ENCODE data around the gene ARPIN. TPM values are rescaled to one million over a fixed set of nuclear protein-coding genes. Genes with fewer than 3 reads are reported as not detected.
"Not testable (repeated sequence)": the region's sequence is repeated elsewhere in the genome, so short reads cannot be mapped to it uniquely, and the experiment has no call there.

Gene ARPIN
- total RNA-seq, 1 donor from 2014 or later, result 10.4 TPM

DNA sequence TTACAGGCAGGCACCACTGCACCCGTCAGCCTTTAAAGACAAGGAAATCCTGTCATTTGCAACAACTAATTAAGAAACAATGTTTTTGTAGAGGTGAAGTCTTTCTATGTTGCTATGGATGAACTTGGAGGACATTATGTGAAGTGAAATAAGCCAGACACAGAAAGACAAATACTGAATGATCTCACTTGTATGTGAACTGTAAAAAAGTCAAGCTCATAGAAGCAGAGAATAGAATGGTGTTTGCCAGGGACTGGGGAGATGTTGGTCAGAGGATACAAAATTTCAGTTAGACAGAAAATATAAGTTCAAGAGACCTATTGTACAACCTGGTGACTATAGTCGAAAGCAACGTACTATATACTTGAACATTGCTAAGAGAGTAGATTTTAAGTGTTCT lies 27.2 kb upstream of the ARPIN start:
- no peak for DNase-seq (ENCODE audit: low read depth)
- TF ChIP-seq, protein P1, sequence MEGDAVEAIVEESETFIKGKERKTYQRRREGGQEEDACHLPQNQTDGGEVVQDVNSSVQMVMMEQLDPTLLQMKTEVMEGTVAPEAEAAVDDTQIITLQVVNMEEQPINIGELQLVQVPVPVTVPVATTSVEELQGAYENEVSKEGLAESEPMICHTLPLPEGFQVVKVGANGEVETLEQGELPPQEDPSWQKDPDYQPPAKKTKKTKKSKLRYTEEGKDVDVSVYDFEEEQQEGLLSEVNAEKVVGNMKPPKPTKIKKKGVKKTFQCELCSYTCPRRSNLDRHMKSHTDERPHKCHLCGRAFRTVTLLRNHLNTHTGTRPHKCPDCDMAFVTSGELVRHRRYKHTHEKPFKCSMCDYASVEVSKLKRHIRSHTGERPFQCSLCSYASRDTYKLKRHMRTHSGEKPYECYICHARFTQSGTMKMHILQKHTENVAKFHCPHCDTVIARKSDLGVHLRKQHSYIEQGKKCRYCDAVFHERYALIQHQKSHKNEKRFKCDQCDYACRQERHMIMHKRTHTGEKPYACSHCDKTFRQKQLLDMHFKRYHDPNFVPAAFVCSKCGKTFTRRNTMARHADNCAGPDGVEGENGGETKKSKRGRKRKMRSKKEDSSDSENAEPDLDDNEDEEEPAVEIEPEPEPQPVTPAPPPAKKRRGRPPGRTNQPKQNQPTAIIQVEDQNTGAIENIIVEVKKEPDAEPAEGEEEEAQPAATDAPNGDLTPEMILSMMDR (conservative IDR thresholded peaks at IDR 0.05; ENCODE audit: low read depth, low read length), result no peak
- H3K4me3 ChIP-seq (ENCODE audit: low read depth, low read length), result no peak overlapping the region

DNA sequence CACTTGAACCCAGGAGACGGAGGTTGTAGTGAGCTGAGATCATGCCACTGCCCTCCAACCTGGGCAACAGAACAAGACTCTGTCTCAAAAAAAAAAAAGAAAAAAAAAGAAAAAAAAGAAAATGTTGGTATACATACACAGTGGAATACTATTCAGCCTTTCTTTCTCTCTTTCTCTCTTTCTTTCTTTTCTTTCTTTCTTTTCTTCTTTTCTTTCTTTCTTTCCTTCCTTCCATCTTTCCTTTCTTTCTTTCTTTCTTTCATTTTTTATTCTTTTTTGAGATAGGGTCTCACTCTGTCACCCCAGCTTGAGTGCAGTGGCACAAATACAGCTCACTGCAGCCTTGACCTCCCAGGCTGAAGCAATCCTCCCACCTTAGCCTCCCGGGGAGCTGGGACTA lies 26.6 kb upstream of the ARPIN start:
- not testable (repeated sequence) for H3K4me3 ChIP-seq (ENCODE audit: low read depth, low read length); DNase-seq (ENCODE audit: low read depth)

DNA sequence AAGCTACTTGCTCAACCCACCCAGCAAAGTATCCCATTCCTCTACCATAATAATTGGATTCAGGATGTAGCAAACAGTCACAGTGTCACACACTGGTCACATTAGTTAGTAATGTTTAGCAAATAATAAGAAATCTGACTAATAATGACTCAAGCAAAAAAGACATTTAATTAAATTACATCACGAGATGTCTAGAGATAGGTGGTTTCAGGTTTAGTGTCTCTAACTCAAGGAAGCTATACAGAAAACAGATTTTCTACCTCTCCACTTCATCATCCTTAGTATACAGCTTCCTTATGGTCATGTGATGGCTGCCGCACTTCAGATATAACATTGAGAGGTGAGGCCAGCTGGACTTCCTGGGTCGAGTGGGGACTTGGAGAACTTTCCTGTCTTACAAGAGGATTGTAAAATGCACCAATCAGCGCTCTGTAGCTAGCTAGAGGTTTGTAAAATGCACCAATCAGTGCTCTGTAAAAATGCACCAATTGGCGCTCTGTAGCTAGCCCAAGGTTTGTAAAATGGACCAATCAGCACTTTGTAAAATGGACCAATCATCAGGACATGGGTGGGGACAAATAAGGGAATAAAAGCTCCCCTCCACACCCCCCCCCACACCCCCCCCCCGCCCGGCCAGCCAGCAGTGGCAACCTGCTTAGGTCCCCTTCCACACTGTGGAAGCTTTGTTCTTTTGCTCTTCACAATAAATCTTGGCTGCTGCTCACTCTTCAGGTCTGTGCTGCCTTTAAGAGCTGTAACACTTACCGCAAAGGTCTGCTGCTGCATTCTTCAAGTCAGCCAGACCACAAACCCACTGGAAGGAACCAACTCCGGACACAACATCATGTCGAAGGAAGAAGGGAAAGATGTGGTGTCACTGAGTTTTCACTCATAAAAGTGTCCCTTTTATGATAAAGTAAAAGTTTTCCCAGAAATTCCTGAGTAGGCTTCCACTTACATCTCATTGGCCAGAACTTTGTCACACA lies 24.9 kb upstream of the ARPIN start:
- no peak overlapping the region for H3K4me3 ChIP-seq (ENCODE audit: low read depth, low read length)
- DNase-seq (ENCODE audit: low read depth), result no peak
- TF ChIP-seq, protein P1 (conservative IDR thresholded peaks at IDR 0.05; ENCODE audit: low read depth, low read length), result no peak

DNA sequence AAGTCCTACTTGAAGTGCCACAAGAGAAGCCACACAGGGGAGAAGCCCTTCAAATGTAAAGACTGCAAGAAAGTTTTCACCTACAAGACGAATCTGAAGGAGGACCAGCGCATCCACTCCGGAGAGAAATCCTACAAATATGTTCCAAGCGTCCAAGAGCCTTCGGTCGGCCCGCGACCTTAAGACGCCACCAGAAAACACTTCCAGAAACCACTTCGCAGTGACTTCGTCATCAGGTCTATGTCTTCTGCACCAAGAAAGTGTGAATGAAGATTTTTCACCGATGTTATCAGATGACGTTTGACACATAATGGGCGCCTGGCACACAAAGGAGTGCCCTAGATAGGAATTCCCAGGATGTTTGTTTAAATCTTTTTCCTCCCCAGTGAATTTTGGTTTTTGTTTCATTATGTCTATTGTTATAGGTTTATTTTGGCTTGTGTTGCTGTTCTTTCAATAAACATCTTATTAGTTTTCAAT lies 24.1 kb upstream of the ARPIN start:
- H3K4me3 ChIP-seq (ENCODE audit: low read depth, low read length), result no peak overlapping the region
- no peak for DNase-seq (ENCODE audit: low read depth)
- TF ChIP-seq, protein P1 (conservative IDR thresholded peaks at IDR 0.05; ENCODE audit: low read depth, low read length), result no peak

DNA sequence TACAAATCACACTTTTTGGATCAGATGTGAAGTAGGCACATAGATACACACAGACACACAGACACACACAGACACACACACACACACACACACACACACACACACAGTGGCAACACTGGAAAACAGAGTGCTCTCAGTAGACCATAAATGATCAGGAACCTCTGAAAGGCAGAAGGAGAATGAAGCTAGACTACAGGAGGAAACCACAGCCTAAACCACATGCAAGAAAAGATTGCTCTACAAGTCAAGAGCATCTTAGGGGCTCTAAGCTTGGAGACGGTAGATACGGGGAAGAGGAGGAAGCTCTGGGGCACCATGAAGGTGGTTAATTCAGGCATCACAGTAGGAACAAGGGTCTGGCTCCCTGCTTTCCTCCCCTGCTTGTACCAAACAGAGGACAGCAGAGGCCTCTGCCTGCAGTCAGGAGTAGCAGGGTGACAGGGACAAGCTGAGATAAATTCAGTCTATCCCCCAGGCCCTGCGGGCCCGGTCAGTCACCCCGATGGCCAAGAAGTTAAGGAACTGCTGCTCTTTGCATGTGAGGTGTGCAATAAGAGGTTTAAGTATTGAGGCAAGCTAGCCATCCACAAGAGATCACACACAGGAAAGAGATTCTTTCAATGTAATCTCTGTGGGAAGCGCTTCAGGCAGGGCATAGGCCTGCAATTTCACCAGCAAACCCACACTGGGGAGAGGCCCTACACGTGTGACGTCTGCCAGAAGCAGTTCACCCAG lies 23.5 kb upstream of the ARPIN start:
- no peak overlapping the region for H3K4me3 ChIP-seq (ENCODE audit: low read depth, low read length)
- TF ChIP-seq, protein P1 (conservative IDR thresholded peaks at IDR 0.05; ENCODE audit: low read depth, low read length), result no peak
- no peak for DNase-seq (ENCODE audit: low read depth)

DNA sequence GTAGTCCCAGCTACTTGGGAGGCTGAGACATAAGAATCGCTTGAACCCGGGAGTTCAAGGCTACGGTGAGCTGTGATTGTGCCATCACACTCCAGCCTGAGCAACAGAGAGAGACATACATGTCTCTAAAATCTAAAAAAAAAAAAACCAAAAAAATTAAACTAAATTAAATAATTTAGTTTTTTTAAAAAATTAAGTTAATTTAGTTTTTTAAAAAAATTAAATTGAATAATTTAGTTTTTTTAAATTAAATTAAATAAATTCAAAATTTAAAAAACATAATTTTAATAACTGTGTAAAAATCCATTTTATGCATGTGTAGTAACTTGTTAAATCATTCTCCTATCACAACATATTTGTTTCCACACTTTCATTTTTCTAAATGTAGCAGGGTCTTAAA lies 20.1 kb upstream of the ARPIN start:
- TF ChIP-seq, protein P1 (conservative IDR thresholded peaks at IDR 0.05; ENCODE audit: low read depth, low read length), result no peak
- DNase-seq (ENCODE audit: low read depth), result no peak
- no peak overlapping the region for H3K4me3 ChIP-seq (ENCODE audit: low read depth, low read length)

DNA sequence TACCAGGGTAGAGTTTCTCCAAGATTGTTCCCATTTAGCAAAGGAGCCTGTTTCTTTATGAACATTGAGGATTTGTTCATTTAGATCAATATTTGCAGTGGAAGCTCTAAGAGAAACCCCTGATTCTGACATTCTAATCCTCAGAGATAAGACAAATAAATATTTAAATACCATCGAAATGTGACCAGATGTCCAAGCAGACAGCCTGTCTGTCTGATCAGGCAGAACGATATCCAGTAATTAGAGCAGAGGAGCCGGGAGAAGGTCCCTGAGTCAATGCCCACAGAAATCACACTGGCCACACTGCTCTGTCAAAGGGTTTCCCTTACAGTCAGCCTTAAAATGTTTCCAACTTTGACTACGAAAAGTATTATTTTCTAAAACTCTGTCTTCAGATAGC lies 15.7 kb upstream of the ARPIN start:
- no peak overlapping the region for H3K4me3 ChIP-seq (ENCODE audit: low read depth, low read length)
- TF ChIP-seq, protein P1 (conservative IDR thresholded peaks at IDR 0.05; ENCODE audit: low read depth, low read length), result no peak
- DNase-seq (ENCODE audit: low read depth), result no peak
